Cardiac muscle cell (in vitro differentiated cells and primary cell): Measurements from ENCODE around the gene CLTC. TPM values are rescaled to one million over a fixed set of nuclear protein-coding genes. Genes with fewer than 3 reads are reported as not detected.
A peak's percentile ranks its signal among the peaks of the same experiment; 100 is the strongest.
"Not testable (repeated sequence)": the region's sequence is repeated elsewhere in the genome, so short reads cannot be mapped to it uniquely, and the experiment has no call there.

Experiments used
- DNase-seq, 2 donors: peaks; one replicate each; pipeline versions ENCODE4 v3.0.0 to v3.0.0-alpha.2; 2010 to 2017; ENCODE audit warnings: low read depth in 1 of 2, low spot score in 1 of 2
- H3K27ac ChIP-seq: fragments of 200-600 bp; sonication (generic); 2 replicates; pipeline ENCODE4 v1.5.1; 2016
- H3K27me3 ChIP-seq: fragments of 200-600 bp; sonication (generic); 2 replicates; pipeline ENCODE4 v1.6.0; 2016; ENCODE audit warnings: control low read depth
- H3K36me3 ChIP-seq: fragments of 200-600 bp; sonication (generic); 2 replicates; pipeline ENCODE4 v1.5.1; 2016; ENCODE audit warnings: control low read depth
- H3K4me1 ChIP-seq: fragments of 200-600 bp; sonication (generic); 2 replicates; pipeline ENCODE4 v1.8.1; 2017; ENCODE audit warnings: low read depth, mild to moderate bottlenecking, mixed run types
- H3K4me3 ChIP-seq: fragments of 200-600 bp; sonication (generic); 2 replicates; pipeline ENCODE4 v1.5.1; 2016; ENCODE audit warnings: mild to moderate bottlenecking
- H3K9me3 ChIP-seq: fragments of 200-600 bp; sonication (generic); 2 replicates; pipeline ENCODE4 v1.5.1; 2017; ENCODE audit warnings: low read depth, mild to moderate bottlenecking, control low read depth
- polyA plus RNA-seq: library from polyadenylated mRNA; unstranded; fragments of >200 nt; fragmentation: Nextera tagmentation; extraction: Ambion mirVana; gene quantifications from 2 replicates; pipeline ENCODE4 v1.2.1, GENCODE V29; 2016
- total RNA-seq: library from RNA; depleted of rRNA; stranded (reverse); fragments of >200 nt; gene quantifications from 2 replicates; pipeline ENCODE4 v1.2.3, GENCODE V29; 2016
- TF ChIP-seq, protein P1 (sequence below): IDR thresholded peaks from 2 replicates; pipeline ENCODE4 v1.5.1; 2012; ENCODE audit warnings: low read depth, mild to moderate bottlenecking, low read length

Gene CLTC
- total RNA-seq (275 and 286 TPM in 2 replicates), polyA plus RNA-seq (168 and 172 TPM in 2 replicates)

DNA sequence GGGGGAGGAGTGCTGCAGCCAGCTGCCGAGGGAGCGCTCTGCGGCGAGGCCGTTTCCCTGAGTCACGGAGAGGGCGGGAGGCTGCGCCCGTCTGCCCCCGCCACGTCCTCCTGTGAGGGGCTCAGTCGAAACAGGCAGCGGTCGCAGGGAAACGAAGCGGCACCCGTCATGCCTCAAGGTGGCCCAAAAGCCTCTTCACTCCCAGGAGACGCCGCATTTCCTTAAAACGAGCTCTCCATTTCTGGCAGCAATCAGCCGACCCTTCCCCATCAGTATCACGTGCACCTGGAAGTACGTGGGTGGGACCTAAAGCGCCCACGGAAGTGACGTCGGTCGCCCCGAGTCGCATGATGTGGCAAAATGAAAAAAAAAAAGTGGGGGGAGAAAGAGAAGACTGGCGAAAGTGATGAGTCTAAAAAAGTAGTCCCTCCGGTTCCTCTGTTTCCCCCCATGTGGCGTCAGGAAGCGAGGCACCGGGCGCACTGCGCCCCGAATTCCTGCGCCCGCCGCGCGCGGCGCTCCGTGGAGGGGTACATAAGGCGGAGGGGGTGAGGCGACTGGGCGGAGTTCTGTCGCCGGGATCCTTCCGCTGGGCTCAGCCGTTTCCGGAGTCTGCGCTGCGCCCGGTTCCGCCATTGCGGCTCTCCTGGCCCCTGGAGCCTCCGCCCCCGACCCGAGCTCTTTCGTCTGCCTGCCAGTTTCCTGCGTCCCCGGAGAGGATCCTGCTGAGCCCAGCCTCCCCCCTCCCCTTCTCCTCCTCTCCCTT is at the start of gene CLTC:
Gene CLTC, plus strand, starts transcription at position 598 of the 766 bp plus-strand sequence. CDS start 237 bp downstream, outside the sequence.
- no peaks in the 10 kb centered on the region for H3K27me3 ChIP-seq
- H3K9me3 ChIP-seq = no peaks in the 10 kb centered on the region
- peak within 1 kb of the TSS; percentile 99 for H3K27ac ChIP-seq
- no peaks in the 10 kb centered on the region for H3K36me3 ChIP-seq
- DNase-seq = peak; percentile 95 to 99
- TF ChIP-seq, protein P1, sequence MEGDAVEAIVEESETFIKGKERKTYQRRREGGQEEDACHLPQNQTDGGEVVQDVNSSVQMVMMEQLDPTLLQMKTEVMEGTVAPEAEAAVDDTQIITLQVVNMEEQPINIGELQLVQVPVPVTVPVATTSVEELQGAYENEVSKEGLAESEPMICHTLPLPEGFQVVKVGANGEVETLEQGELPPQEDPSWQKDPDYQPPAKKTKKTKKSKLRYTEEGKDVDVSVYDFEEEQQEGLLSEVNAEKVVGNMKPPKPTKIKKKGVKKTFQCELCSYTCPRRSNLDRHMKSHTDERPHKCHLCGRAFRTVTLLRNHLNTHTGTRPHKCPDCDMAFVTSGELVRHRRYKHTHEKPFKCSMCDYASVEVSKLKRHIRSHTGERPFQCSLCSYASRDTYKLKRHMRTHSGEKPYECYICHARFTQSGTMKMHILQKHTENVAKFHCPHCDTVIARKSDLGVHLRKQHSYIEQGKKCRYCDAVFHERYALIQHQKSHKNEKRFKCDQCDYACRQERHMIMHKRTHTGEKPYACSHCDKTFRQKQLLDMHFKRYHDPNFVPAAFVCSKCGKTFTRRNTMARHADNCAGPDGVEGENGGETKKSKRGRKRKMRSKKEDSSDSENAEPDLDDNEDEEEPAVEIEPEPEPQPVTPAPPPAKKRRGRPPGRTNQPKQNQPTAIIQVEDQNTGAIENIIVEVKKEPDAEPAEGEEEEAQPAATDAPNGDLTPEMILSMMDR = no peak
- peaks cover 34% of the 10 kb centered on the region for H3K4me1 ChIP-seq
- peak within 1 kb of the TSS; percentile 89 for H3K4me3 ChIP-seq

GRCh38 chr17:59572301-59572924 is 47.3 kb upstream of the CLTC start:
- Histone ChIP-seq H3K36me3 (peaks cover 3% of the 10 kb centered on the region), H3K27me3 (no peaks in the 10 kb centered on the region), H3K4me1 (no peaks in the 10 kb centered on the region), H3K27ac (no peak overlapping the region), H3K9me3 (no peaks in the 10 kb centered on the region), H3K4me3 (no peak overlapping the region)
- DNase-seq = peak in 1 of 2 donors; percentile 70
- TF ChIP-seq, protein P1 = no peak

- DNase-seq, H3K9me3 ChIP-seq, H3K36me3 ChIP-seq, H3K27ac ChIP-seq, H3K4me3 ChIP-seq, H3K27me3 ChIP-seq, H3K4me1 ChIP-seq: not testable (repeated sequence)
Measured at GRCh38 chr17:59584168-59584567, 35.5 kb upstream of the CLTC start.

DNA sequence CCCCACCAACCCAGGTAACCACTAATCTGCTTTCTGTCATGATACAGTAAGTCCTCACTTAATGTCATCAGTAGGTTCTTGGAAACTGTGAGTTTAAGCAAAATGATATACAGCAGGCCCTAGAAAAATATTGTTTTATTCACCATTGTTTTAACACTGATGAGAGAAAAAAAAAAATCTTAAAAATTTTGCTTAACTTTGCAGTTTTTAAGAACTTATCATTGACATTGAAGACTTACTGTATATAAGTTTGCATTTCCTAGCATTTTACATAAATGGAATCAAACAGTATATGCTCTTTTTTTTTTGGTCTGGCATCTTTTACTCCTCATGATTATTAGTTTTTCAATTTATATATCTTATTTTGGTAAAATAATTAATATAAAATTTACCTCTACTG is 19.5 kb upstream of the CLTC start:
- no peak overlapping the region for H3K4me3 ChIP-seq
- DNase-seq = no peak
- H3K36me3 ChIP-seq = peaks cover 29% of the 10 kb centered on the region
- TF ChIP-seq, protein P1 = no peak
- H3K27ac ChIP-seq = no peak overlapping the region
- H3K27me3 ChIP-seq = no peaks in the 10 kb centered on the region
- H3K9me3 ChIP-seq = no peaks in the 10 kb centered on the region
- H3K4me1 ChIP-seq = no peaks in the 10 kb centered on the region

- Histone ChIP-seq H3K4me3 (no peak overlapping the region), H3K36me3 (peaks cover 34% of the 10 kb centered on the region), H3K27me3 (no peaks in the 10 kb centered on the region), H3K9me3 (no peaks in the 10 kb centered on the region), H3K4me1 (no peaks in the 10 kb centered on the region), H3K27ac (no peak overlapping the region)
- no peak for DNase-seq
- TF ChIP-seq, protein P1 = no peak
Measured at GRCh38 chr17:59601130-59601529, 18.6 kb upstream of the CLTC start.

GRCh38 chr17:59607061-59607460 is 12.6 kb upstream of the CLTC start:
- H3K4me3 ChIP-seq = no peak overlapping the region
- no peak for DNase-seq

More at GRCh38 chr17:59607061-59607460, 12.6 kb upstream of the CLTC start:
- no peaks in the 10 kb centered on the region for H3K27me3 ChIP-seq
- peaks cover 42% of the 10 kb centered on the region for H3K36me3 ChIP-seq
- H3K27ac ChIP-seq = no peak overlapping the region
- H3K9me3 ChIP-seq = no peaks in the 10 kb centered on the region
- TF ChIP-seq, protein P1 = no peak
- H3K4me1 ChIP-seq = no peaks in the 10 kb centered on the region
